K562 (cell line): ENCODE results near the gene SIGLEC6. TPM values are rescaled to one million over a fixed set of nuclear protein-coding genes. Genes with fewer than 3 reads are reported as not detected.

Experiments
- ARID3B ChIP-seq: fragments of 250-450 bp; sonication (Bioruptor Pico); IDR thresholded peaks from 2 replicates; pipeline ENCODE4 v1.4.0; 2020; ENCODE audit warnings: borderline replicate concordance
- CXXC5 ChIP-seq: fragments of 250-450 bp; sonication (Bioruptor Pico); IDR thresholded peaks from 2 replicates; pipeline ENCODE4 v1.8.0; 2022; ENCODE audit warnings: inconsistent platforms, mild to moderate bottlenecking, moderate library complexity
- E4F1 ChIP-seq: fragments of 250-450 bp; sonication (Bioruptor Pico); IDR thresholded peaks from 2 replicates; pipeline ENCODE4 v1.5.0; 2021; ENCODE audit warnings: mild to moderate bottlenecking, borderline replicate concordance
- NFIC ChIP-seq: fragments of 450-650 bp; IDR thresholded peaks from 2 replicates; pipeline ENCODE4 v1.6.1; 2017; ENCODE audit warnings: mild to moderate bottlenecking, inconsistent platforms
- NONO ChIP-seq, 2 experiments: fragments of 200-400 bp in 1 of 2; fragments of 450-650 bp in 1 of 2; formaldehyde crosslinking in 1 of 2; IDR thresholded peaks; 2 replicates each; pipeline ENCODE4 v1.6.1; 2017; ENCODE audit warnings: low read depth in 2 of 2, mild to moderate bottlenecking in 2 of 2, moderate library complexity in 2 of 2, low read length in 1 of 2
- SMAD1 ChIP-seq: fragments of 150-350 bp; IDR thresholded peaks from 2 replicates; pipeline ENCODE4 v1.6.1; 2014; ENCODE audit warnings: low read length, low read depth; ENCODE audit not compliant: partially characterized antibody
- SMAD3 ChIP-seq: fragments of 450-650 bp; formaldehyde crosslinking; conservative IDR thresholded peaks from 2 replicates; pipeline ENCODE4 v1.4.0; 2020; ENCODE audit warnings: mild to moderate bottlenecking
- ZNF398 ChIP-seq: fragments of 250-450 bp; sonication (Bioruptor Pico); IDR thresholded peaks from 2 replicates; pipeline ENCODE4 v1.8.0; 2021; ENCODE audit warnings: moderate library complexity, mild to moderate bottlenecking, inconsistent platforms
- polyA plus RNA-seq, 8 experiments: library from polyadenylated mRNA; depleted of rRNA in 4 of 8; stranded (reverse) in 5 of 8; unstranded in 3 of 8; fragments of >200 nt; fragmentation: Nextera tagmentation in 2 of 8; fragmentation: Illumina TruSeq in 1 of 8; extraction: Ambion mirVana in 2 of 8; extraction: Trizol in 1 of 8; gene quantifications; 2 replicates each; pipeline versions ENCODE4 v1.2.1 to v1.2.3, GENCODE V29; 2011 to 2014; ENCODE audit warnings: inconsistent platforms in 1 of 8, missing spikeins in 1 of 8
- total RNA-seq, 7 experiments: library from RNA; depleted of rRNA in 6 of 7; stranded (reverse); fragments of >200 nt in 6 of 7; fragmentation: Illumina TruSeq in 2 of 7; extraction: Trizol in 2 of 7; gene quantifications; 2 replicates each; pipeline versions ENCODE4 v1.2.1 to v1.2.3, GENCODE V29; 2011 to 2021; ENCODE audit warnings: low replicate concordance in 1 of 7
- TF ChIP-seq, protein P1 (sequence below): fragments of 450-650 bp; conservative IDR thresholded peaks from 2 replicates; pipeline ENCODE4 v1.6.1; 2016; ENCODE audit warnings: missing genetic modification characterization, low read depth, mild to moderate bottlenecking, missing compliant biosample characterization, moderate library complexity
- TF ChIP-seq, protein P2 (sequence below): sonication (generic); formaldehyde crosslinking; IDR thresholded peaks from 2 replicates; pipeline ENCODE4 v1.8.0; 2022; ENCODE audit warnings: mild to moderate bottlenecking, missing genetic modification reagents

SIGLEC6 gene
- total and polyA plus RNA-seq, 9 of the 15 experiments (the other 6 are each of a cell fraction or from before 2014, with no cell fraction given): 0.03 to 17.5 (median 0.71) TPM

- TF ChIP-seq SMAD1 (peak; percentile 90), ZNF398 (CRISPR knock-in tag) (no peak), ARID3B (CRISPR knock-in tag) (no peak), NONO (IDR thresholded peaks at IDR 0.05; ENCODE audit: low read depth in 2 of 2, low read length in 1 of 2) (peak in 1 of 2 experiments; percentile 76; a peak in 1 of 4 replicates), SMAD3 (peak; percentile 36; the same call in 1 of the 2 replicates), E4F1 (CRISPR knock-in tag) (no peak), NFIC (peak; percentile 86), CXXC5 (peak; percentile 78; the same call in 1 of the 2 replicates)
- TF ChIP-seq, protein P1, sequence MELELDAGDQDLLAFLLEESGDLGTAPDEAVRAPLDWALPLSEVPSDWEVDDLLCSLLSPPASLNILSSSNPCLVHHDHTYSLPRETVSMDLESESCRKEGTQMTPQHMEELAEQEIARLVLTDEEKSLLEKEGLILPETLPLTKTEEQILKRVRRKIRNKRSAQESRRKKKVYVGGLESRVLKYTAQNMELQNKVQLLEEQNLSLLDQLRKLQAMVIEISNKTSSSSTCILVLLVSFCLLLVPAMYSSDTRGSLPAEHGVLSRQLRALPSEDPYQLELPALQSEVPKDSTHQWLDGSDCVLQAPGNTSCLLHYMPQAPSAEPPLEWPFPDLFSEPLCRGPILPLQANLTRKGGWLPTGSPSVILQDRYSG (tag): no peak
- TF ChIP-seq, protein P2, sequence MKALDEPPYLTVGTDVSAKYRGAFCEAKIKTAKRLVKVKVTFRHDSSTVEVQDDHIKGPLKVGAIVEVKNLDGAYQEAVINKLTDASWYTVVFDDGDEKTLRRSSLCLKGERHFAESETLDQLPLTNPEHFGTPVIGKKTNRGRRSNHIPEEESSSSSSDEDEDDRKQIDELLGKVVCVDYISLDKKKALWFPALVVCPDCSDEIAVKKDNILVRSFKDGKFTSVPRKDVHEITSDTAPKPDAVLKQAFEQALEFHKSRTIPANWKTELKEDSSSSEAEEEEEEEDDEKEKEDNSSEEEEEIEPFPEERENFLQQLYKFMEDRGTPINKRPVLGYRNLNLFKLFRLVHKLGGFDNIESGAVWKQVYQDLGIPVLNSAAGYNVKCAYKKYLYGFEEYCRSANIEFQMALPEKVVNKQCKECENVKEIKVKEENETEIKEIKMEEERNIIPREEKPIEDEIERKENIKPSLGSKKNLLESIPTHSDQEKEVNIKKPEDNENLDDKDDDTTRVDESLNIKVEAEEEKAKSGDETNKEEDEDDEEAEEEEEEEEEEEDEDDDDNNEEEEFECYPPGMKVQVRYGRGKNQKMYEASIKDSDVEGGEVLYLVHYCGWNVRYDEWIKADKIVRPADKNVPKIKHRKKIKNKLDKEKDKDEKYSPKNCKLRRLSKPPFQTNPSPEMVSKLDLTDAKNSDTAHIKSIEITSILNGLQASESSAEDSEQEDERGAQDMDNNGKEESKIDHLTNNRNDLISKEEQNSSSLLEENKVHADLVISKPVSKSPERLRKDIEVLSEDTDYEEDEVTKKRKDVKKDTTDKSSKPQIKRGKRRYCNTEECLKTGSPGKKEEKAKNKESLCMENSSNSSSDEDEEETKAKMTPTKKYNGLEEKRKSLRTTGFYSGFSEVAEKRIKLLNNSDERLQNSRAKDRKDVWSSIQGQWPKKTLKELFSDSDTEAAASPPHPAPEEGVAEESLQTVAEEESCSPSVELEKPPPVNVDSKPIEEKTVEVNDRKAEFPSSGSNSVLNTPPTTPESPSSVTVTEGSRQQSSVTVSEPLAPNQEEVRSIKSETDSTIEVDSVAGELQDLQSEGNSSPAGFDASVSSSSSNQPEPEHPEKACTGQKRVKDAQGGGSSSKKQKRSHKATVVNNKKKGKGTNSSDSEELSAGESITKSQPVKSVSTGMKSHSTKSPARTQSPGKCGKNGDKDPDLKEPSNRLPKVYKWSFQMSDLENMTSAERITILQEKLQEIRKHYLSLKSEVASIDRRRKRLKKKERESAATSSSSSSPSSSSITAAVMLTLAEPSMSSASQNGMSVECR (CRISPR knock-in tag): peak; percentile 16; the same call in 1 of the 2 replicates
Measured at GRCh38 chr19:51546650-51547396, 15.4 kb upstream of the SIGLEC6 start (continued).
